Measurements from ENCODE around the gene AK8.

AK8 gene

GRCh38 chr9:132679946-132680625 is 198.0 kb downstream of the AK8 start:
- in situ Hi-C loops (cut with HindIII; ENCODE audit: low sequenced_read_pairs), result no loop called here
- no peak for DNase-seq (ENCODE audit: low read depth, low spot score)
- no peak overlapping the region for H3K4me3 ChIP-seq (ENCODE audit: low read depth, low read length)
- TF ChIP-seq, protein P1, sequence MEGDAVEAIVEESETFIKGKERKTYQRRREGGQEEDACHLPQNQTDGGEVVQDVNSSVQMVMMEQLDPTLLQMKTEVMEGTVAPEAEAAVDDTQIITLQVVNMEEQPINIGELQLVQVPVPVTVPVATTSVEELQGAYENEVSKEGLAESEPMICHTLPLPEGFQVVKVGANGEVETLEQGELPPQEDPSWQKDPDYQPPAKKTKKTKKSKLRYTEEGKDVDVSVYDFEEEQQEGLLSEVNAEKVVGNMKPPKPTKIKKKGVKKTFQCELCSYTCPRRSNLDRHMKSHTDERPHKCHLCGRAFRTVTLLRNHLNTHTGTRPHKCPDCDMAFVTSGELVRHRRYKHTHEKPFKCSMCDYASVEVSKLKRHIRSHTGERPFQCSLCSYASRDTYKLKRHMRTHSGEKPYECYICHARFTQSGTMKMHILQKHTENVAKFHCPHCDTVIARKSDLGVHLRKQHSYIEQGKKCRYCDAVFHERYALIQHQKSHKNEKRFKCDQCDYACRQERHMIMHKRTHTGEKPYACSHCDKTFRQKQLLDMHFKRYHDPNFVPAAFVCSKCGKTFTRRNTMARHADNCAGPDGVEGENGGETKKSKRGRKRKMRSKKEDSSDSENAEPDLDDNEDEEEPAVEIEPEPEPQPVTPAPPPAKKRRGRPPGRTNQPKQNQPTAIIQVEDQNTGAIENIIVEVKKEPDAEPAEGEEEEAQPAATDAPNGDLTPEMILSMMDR (IDR thresholded peaks at IDR 0.05; ENCODE audit: low read depth, low read length), result no peak

DNA sequence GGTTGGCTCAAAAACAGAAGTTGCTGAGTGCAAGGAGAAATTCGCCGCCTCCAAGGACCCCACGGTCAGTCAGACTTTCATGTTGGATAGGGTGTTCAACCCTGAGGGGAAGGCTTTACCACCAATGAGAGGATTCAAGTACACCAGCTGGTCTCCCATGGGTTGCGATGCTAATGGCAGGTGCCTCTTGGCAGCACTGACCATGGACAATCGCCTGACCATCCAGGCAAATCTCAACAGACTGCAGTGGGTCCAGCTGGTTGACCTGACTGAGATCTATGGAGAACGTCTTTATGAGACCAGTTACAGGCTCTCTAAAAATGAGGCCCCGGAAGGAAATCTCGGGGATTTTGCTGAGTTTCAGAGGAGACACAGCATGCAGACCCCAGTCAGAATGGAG is 200.1 kb downstream of the AK8 start:
- in situ Hi-C loops (cut with HindIII; ENCODE audit: low sequenced_read_pairs), result no loop called here
- TF ChIP-seq, protein P1 (IDR thresholded peaks at IDR 0.05; ENCODE audit: low read depth, low read length), result no peak
- no peak overlapping the region for H3K4me3 ChIP-seq (ENCODE audit: low read depth, low read length)
- no peak for DNase-seq (ENCODE audit: low read depth, low spot score)

Measured in astrocyte of the spinal cord (primary cell).